Mesenchymal stem cell (in vitro differentiated cells and primary cell): ENCODE measurements around the gene NRDE2.
A peak's percentile ranks its signal among the peaks of the same experiment; 100 is the strongest.

ENCODE experiments used
- DNase-seq: peaks from one replicate; pipeline ENCODE4 v3.0.0-alpha.2; 2013
- H2AFZ ChIP-seq: one replicate; pipeline ENCODE4 v1.6.1; 2013; ENCODE audit warnings: low read depth, mild to moderate bottlenecking, control low read depth, inconsistent platforms, low read length, moderate library complexity
- H2AK5ac ChIP-seq: 2 replicates; pipeline ENCODE4 v1.6.1; 2013; ENCODE audit warnings: low read length, moderate library complexity, mild to moderate bottlenecking, inconsistent platforms; ENCODE audit not compliant: severe bottlenecking
- H2BK120ac ChIP-seq: one replicate; pipeline ENCODE4 v1.6.1; 2013; ENCODE audit warnings: low read depth, mild to moderate bottlenecking, inconsistent platforms, low read length, moderate library complexity
- H2BK12ac ChIP-seq, 2 experiments: one replicate each; pipeline ENCODE4 v1.6.1; 2013; ENCODE audit warnings: inconsistent platforms in 2 of 2, low read length in 2 of 2, mild to moderate bottlenecking in 2 of 2, moderate library complexity in 2 of 2, control low read depth in 1 of 2
- H2BK15ac ChIP-seq: one replicate; pipeline ENCODE4 v1.6.1; 2013; ENCODE audit warnings: mild to moderate bottlenecking, low read depth, inconsistent platforms; ENCODE audit not compliant: poor library complexity, severe bottlenecking
- H2BK5ac ChIP-seq: 2 replicates; pipeline ENCODE4 v1.6.1; 2013; ENCODE audit warnings: low read depth, mild to moderate bottlenecking, low read length, control low read depth, inconsistent platforms; ENCODE audit not compliant: poor library complexity, severe bottlenecking
- H3K14ac ChIP-seq, 2 experiments: one replicate each; pipeline ENCODE4 v1.6.1; 2013; ENCODE audit warnings: inconsistent platforms in 2 of 2, low read length in 2 of 2, control low read depth in 1 of 2, mild to moderate bottlenecking in 1 of 2, moderate library complexity in 1 of 2
- H3K18ac ChIP-seq, 2 experiments: one replicate each; pipeline ENCODE4 v1.6.1; 2013; ENCODE audit warnings: inconsistent platforms in 2 of 2, low read length in 2 of 2, control low read depth in 1 of 2, low read depth in 1 of 2, mild to moderate bottlenecking in 1 of 2
- H3K23ac ChIP-seq, 2 experiments: one replicate each; pipeline ENCODE4 v1.6.1; 2013; ENCODE audit warnings: inconsistent platforms in 2 of 2, low read length in 2 of 2, mild to moderate bottlenecking in 2 of 2, moderate library complexity in 2 of 2, control low read depth in 1 of 2
- H3K27ac ChIP-seq: 2 replicates; pipeline ENCODE4 v1.5.1; 2013; ENCODE audit warnings: mild to moderate bottlenecking, moderate library complexity, low read length, control low read depth, inconsistent platforms; ENCODE audit not compliant: poor library complexity, severe bottlenecking
- H3K27me3 ChIP-seq, 2 experiments: 2 replicates each; pipeline versions ENCODE4 v1.6.1 to v1.7.0; 2013; ENCODE audit warnings: low read length in 2 of 2, mild to moderate bottlenecking in 2 of 2, moderate library complexity in 2 of 2, control low read depth in 1 of 2, inconsistent platforms in 1 of 2; ENCODE audit not compliant: control insufficient read depth in 1 of 2, insufficient read depth in 1 of 2
- H3K36me3 ChIP-seq, 2 experiments: 2 replicates each; pipeline versions ENCODE4 v1.6.1 to v1.7.0; 2013; ENCODE audit warnings: low read length in 2 of 2, control low read depth in 1 of 2, inconsistent platforms in 1 of 2, low read depth in 1 of 2, mild to moderate bottlenecking in 1 of 2; ENCODE audit not compliant: insufficient read depth in 2 of 2, control insufficient read depth in 1 of 2
- H3K4ac ChIP-seq, 2 experiments: one replicate each; pipeline ENCODE4 v1.6.1; 2013; ENCODE audit warnings: inconsistent platforms in 2 of 2, low read length in 2 of 2, mild to moderate bottlenecking in 2 of 2, moderate library complexity in 2 of 2, control low read depth in 1 of 2, low read depth in 1 of 2
- H3K4me1 ChIP-seq: 2 replicates; pipeline ENCODE4 v1.6.1; 2013; ENCODE audit warnings: low read depth, low read length, control low read depth; ENCODE audit not compliant: control insufficient read depth, insufficient read depth
- H3K4me2 ChIP-seq: 2 replicates; pipeline ENCODE4 v1.6.1; 2013; ENCODE audit warnings: low read length, mild to moderate bottlenecking, inconsistent platforms; ENCODE audit not compliant: poor library complexity, severe bottlenecking
- H3K4me3 ChIP-seq, 2 experiments: 2 replicates each; pipeline versions ENCODE4 v1.5.1 to v1.7.0; 2013; ENCODE audit warnings: low read length in 2 of 2, mild to moderate bottlenecking in 2 of 2, control low read depth in 1 of 2, low read depth in 1 of 2; ENCODE audit not compliant: insufficient read depth in 1 of 2
- H3K79me1 ChIP-seq: replicated peaks from 2 replicates; pipeline ENCODE4 v1.6.1; 2013; ENCODE audit warnings: mild to moderate bottlenecking, control low read depth, low read length, inconsistent platforms; ENCODE audit not compliant: poor library complexity, severe bottlenecking
- H3K9ac ChIP-seq: 2 replicates; pipeline ENCODE4 v1.7.0; 2013; ENCODE audit warnings: mild to moderate bottlenecking, low read length, moderate library complexity
- H3K9me3 ChIP-seq: 2 replicates; pipeline ENCODE4 v1.7.0; 2013; ENCODE audit warnings: mild to moderate bottlenecking, low read length; ENCODE audit not compliant: control insufficient read depth
- H4K8ac ChIP-seq: one replicate; pipeline ENCODE4 v1.6.1; 2013; ENCODE audit warnings: inconsistent platforms, mild to moderate bottlenecking, low read length, moderate library complexity
- H4K91ac ChIP-seq: one replicate; pipeline ENCODE4 v1.6.1; 2013; ENCODE audit warnings: mild to moderate bottlenecking, low read length, inconsistent platforms
- WGBS: methylation state at CpG from one replicate; pipeline ENCODE4 v1.1.7; 2013; ENCODE audit warnings: mixed read lengths; 5-methylcytosine and 5-hydroxymethylcytosine counted together

The NRDE2 gene

GRCh38 chr14:90301122-90301521 is 30.6 kb downstream of the NRDE2 start:
- peaks cover 24 to 78% of the 10 kb centered on the region in 2 experiments for H3K36me3 ChIP-seq
- H2BK5ac ChIP-seq: no peak overlapping the region
- no peak for DNase-seq
- H2AK5ac ChIP-seq: no peak overlapping the region
- WGBS: 93% methylated on average over 5 of the region's 6 CpGs
- no peak overlapping the region for H3K4ac ChIP-seq
- H3K23ac ChIP-seq: no peak overlapping the region
- no peaks in the 10 kb centered on the region for H3K9me3 ChIP-seq
- no peak overlapping the region for H2BK15ac ChIP-seq
- H3K27ac ChIP-seq: no peak overlapping the region
- no peak overlapping the region for H3K14ac ChIP-seq
- H3K18ac ChIP-seq: no peak overlapping the region
- no peak overlapping the region for H2BK120ac ChIP-seq
- H3K9ac ChIP-seq: no peak overlapping the region
- H2AFZ ChIP-seq: no peak overlapping the region
- no peak overlapping the region for H4K91ac ChIP-seq
- no peaks in the 10 kb centered on the region for H3K4me1 ChIP-seq
- no peaks in the 10 kb centered on the region for H3K27me3 ChIP-seq
- H4K8ac ChIP-seq: no peak overlapping the region
- no peak overlapping the region for H2BK12ac ChIP-seq
- peaks cover 18% of the 10 kb centered on the region for H3K79me1 ChIP-seq
- H3K4me3 ChIP-seq: no peak overlapping the region
- H3K4me2 ChIP-seq: no peak overlapping the region

GRCh38 chr14:90300611-90301047 is 31.1 kb downstream of the NRDE2 start:
- no peak overlapping the region for H3K23ac ChIP-seq
- no peak overlapping the region for H4K8ac ChIP-seq
- H3K27ac ChIP-seq: no peak overlapping the region
- no peaks in the 10 kb centered on the region for H3K4me1 ChIP-seq
- no peak overlapping the region for H4K91ac ChIP-seq
- peaks cover 24 to 82% of the 10 kb centered on the region in 2 experiments for H3K36me3 ChIP-seq
- H2BK5ac ChIP-seq: no peak overlapping the region
- no peak overlapping the region for H3K14ac ChIP-seq
- H3K9me3 ChIP-seq: no peaks in the 10 kb centered on the region
- H3K4ac ChIP-seq: no peak overlapping the region
- no peaks in the 10 kb centered on the region for H3K27me3 ChIP-seq
- no peak overlapping the region for H2AFZ ChIP-seq
- DNase-seq: peak; percentile 47
- H2AK5ac ChIP-seq: no peak overlapping the region
- no peak overlapping the region for H3K4me3 ChIP-seq
- H3K79me1 ChIP-seq: peaks cover 18% of the 10 kb centered on the region
- WGBS: 88% methylated on average over 1 of the region's 2 CpGs
- H3K4me2 ChIP-seq: no peak overlapping the region
- H2BK12ac ChIP-seq: no peak overlapping the region
- no peak overlapping the region for H2BK15ac ChIP-seq
- no peak overlapping the region for H2BK120ac ChIP-seq
- H3K9ac ChIP-seq: no peak overlapping the region
- H3K18ac ChIP-seq: no peak overlapping the region

DNA sequence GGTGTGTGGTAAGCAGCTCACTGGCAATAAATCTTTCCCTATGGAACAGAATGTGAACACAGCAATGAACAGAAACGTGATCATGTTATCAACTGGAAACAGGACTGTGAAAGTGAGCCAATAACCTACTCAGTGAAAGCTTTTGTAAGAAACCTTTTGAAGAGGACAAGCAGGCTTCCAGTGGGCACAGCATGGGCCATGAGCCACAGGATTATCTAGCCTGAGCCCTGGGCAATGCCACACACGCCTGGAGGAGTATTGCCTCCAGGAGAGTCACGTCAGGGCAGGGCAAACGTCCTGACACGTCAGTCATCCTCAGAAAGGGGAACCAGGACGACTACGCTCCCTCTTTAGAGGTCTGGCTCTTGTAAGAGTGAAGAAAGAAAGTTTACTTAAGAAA is 32.3 kb downstream of the NRDE2 start:
- Histone ChIP-seq H3K4me1 (no peaks in the 10 kb centered on the region), H3K4me2 (no peak overlapping the region), H4K8ac (no peak overlapping the region), H3K23ac (no peak overlapping the region), H2BK15ac (no peak overlapping the region), H4K91ac (no peak overlapping the region), H2BK5ac (no peak overlapping the region), H3K4ac (no peak overlapping the region), H2AK5ac (no peak overlapping the region), H3K14ac (no peak overlapping the region), H3K9me3 (no peaks in the 10 kb centered on the region), H2AFZ (no peak overlapping the region), H3K79me1 (peaks cover 19% of the 10 kb centered on the region), H3K4me3 (no peak overlapping the region), H2BK12ac (no peak overlapping the region), H2BK120ac (no peak overlapping the region), H3K27me3 (no peaks in the 10 kb centered on the region), H3K18ac (no peak overlapping the region), H3K36me3 (peaks cover 24 to 80% of the 10 kb centered on the region in 2 experiments), H3K27ac (no peak overlapping the region), H3K9ac (no peak overlapping the region)
- 77% methylated on average over 5 of the region's 7 CpGs for WGBS
- no peak for DNase-seq

DNA sequence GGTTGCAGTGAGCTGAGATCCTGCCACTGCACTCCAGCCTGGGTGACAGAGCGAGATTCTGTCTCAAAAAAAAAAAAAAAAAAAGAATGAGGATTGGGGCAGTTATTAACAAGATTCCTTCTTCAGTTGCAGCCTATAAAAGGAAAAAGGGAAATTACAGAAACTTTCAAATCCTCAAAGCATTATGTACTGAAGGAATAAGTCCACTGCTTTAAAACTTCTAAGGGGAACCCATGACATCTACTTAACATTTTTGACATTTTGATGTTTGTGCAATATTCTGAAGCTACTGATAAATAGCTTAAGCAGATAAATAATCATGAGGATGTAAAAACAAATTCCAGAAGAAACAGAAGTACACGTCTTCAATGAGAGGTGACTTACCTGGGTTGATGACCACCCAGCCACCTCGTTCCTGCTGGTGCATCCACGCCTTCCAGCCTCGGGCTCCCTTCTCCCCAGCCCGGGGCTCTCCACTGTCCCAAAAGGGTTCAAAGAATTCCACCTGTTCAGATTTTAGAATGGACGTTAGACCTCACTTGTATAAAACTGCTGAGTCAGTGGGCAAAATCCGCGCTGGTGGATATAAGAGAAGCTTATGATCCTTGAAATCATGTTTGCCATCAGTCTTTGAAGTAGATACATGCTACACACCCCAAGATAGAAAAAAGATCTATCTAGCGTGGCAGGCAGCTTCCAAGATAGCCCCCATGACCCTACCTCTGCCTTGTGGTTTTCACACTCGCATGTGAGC is 33.7 kb downstream of the NRDE2 start:
- Histone ChIP-seq H2BK12ac (no peak overlapping the region), H3K4me2 (no peak overlapping the region), H4K8ac (no peak overlapping the region), H2BK5ac (no peak overlapping the region), H3K27ac (no peak overlapping the region), H3K79me1 (peaks cover 23% of the 10 kb centered on the region), H3K23ac (no peak overlapping the region), H3K4me1 (no peaks in the 10 kb centered on the region), H3K4ac (no peak overlapping the region), H3K36me3 (peaks cover 22 to 74% of the 10 kb centered on the region in 2 experiments), H3K18ac (no peak overlapping the region), H4K91ac (no peak overlapping the region), H2BK15ac (no peak overlapping the region), H3K27me3 (no peaks in the 10 kb centered on the region), H2AK5ac (no peak overlapping the region), H2AFZ (no peak overlapping the region), H2BK120ac (no peak overlapping the region), H3K4me3 (no peak overlapping the region), H3K14ac (no peak overlapping the region), H3K9ac (no peak overlapping the region), H3K9me3 (no peaks in the 10 kb centered on the region)
- no peak for DNase-seq
- WGBS: 97% methylated on average over 11 of the region's 11 CpGs
